Measurements from ENCODE around the gene PFDN5. TPM values are rescaled to one million over a fixed set of nuclear protein-coding genes. Genes with fewer than 3 reads are reported as not detected.

Gene PFDN5
- total RNA-seq, 1 experiment from 2014 or later: 387 TPM

- DNase-seq: no peak
- H3K4me3 ChIP-seq (ENCODE audit: low read length): no peak overlapping the region
- peaks cover 2% of the 10 kb centered on the region for H3K36me3 ChIP-seq (ENCODE audit: insufficient read depth, low read length)
- H3K4me2 ChIP-seq (ENCODE audit: low read depth, low read length, poor library complexity, severe bottlenecking): no peak overlapping the region
- no peak overlapping the region for H3K9ac ChIP-seq (ENCODE audit: low read length)
- H2AFZ ChIP-seq (ENCODE audit: low read length): no peak overlapping the region
- H3K79me2 ChIP-seq (ENCODE audit: low read length): peaks cover 2% of the 10 kb centered on the region; the same call in 1 of the 2 replicates
- H3K4me1 ChIP-seq (ENCODE audit: low read length): peaks cover 23% of the 10 kb centered on the region
- H4K20me1 ChIP-seq (ENCODE audit: insufficient read depth, low read depth, low read length): no peaks in the 10 kb centered on the region
- no peaks in the 10 kb centered on the region for H3K9me3 ChIP-seq (ENCODE audit: low read length)
- no peaks in the 10 kb centered on the region for H3K9me2 ChIP-seq (replicated peaks; ENCODE audit: insufficient read depth, low read length)
- no peak overlapping the region for H3K27ac ChIP-seq (ENCODE audit: low read length)
- H3K27me3 ChIP-seq (ENCODE audit: low read length): no peaks in the 10 kb centered on the region
Observed at GRCh38 chr12:53258541-53259539, 36.5 kb upstream of the PFDN5 start.

GRCh38 chr12:53259891-53260290 is 35.5 kb upstream of the PFDN5 start:
- Histone ChIP-seq H3K27me3 (ENCODE audit: low read length) (no peaks in the 10 kb centered on the region), H3K4me1 (ENCODE audit: low read length) (peaks cover 21% of the 10 kb centered on the region), H3K4me2 (ENCODE audit: low read depth, low read length, poor library complexity, severe bottlenecking) (no peak overlapping the region), H3K9ac (ENCODE audit: low read length) (no peak overlapping the region), H3K79me2 (ENCODE audit: low read length) (no peaks in the 10 kb centered on the region), H3K9me3 (ENCODE audit: low read length) (no peaks in the 10 kb centered on the region), H3K36me3 (ENCODE audit: insufficient read depth, low read length) (no peaks in the 10 kb centered on the region), H3K9me2 (replicated peaks; ENCODE audit: insufficient read depth, low read length) (no peaks in the 10 kb centered on the region), H3K4me3 (ENCODE audit: low read length) (no peak overlapping the region), H4K20me1 (ENCODE audit: insufficient read depth, low read depth, low read length) (no peaks in the 10 kb centered on the region), H3K27ac (ENCODE audit: low read length) (no peak overlapping the region), H2AFZ (ENCODE audit: low read length) (no peak overlapping the region)
- DNase-seq: no peak

- Histone ChIP-seq H3K36me3 (ENCODE audit: insufficient read depth, low read length) (peaks cover 4% of the 10 kb centered on the region; the same call in 1 of the 2 replicates), H3K27me3 (ENCODE audit: low read length) (no peaks in the 10 kb centered on the region), H3K27ac (ENCODE audit: low read length) (no peak overlapping the region), H3K79me2 (ENCODE audit: low read length) (peaks cover 26% of the 10 kb centered on the region), H3K4me2 (ENCODE audit: low read depth, low read length, poor library complexity, severe bottlenecking) (no peak overlapping the region), H2AFZ (ENCODE audit: low read length) (no peak overlapping the region), H3K4me1 (ENCODE audit: low read length) (peaks cover 24% of the 10 kb centered on the region), H3K9me2 (replicated peaks; ENCODE audit: insufficient read depth, low read length) (no peaks in the 10 kb centered on the region), H4K20me1 (ENCODE audit: insufficient read depth, low read depth, low read length) (no peaks in the 10 kb centered on the region), H3K4me3 (ENCODE audit: low read length) (no peak overlapping the region), H3K9me3 (ENCODE audit: low read length) (no peaks in the 10 kb centered on the region), H3K9ac (ENCODE audit: low read length) (no peak overlapping the region)
- DNase-seq: no peak
Observed at GRCh38 chr12:53265783-53266182, 29.6 kb upstream of the PFDN5 start.

GRCh38 chr12:53267306-53267998 is 27.9 kb upstream of the PFDN5 start:
- H3K4me3 ChIP-seq (ENCODE audit: low read length): peak overlapping the region; percentile 87
- H3K27me3 ChIP-seq (ENCODE audit: low read length): no peaks in the 10 kb centered on the region
- H4K20me1 ChIP-seq (ENCODE audit: insufficient read depth, low read depth, low read length): no peaks in the 10 kb centered on the region
- H3K9me3 ChIP-seq (ENCODE audit: low read length): no peaks in the 10 kb centered on the region
- H3K36me3 ChIP-seq (ENCODE audit: insufficient read depth, low read length): peaks cover 4% of the 10 kb centered on the region; the same call in 1 of the 2 replicates
- H3K27ac ChIP-seq (ENCODE audit: low read length): no peak overlapping the region
- H3K4me2 ChIP-seq (ENCODE audit: low read depth, low read length, poor library complexity, severe bottlenecking): peak overlapping the region; percentile 67
- H3K79me2 ChIP-seq (ENCODE audit: low read length): peaks cover 26% of the 10 kb centered on the region
- DNase-seq: peak; percentile 49
- H3K9me2 ChIP-seq (replicated peaks; ENCODE audit: insufficient read depth, low read length): no peaks in the 10 kb centered on the region
- peaks cover 24% of the 10 kb centered on the region for H3K4me1 ChIP-seq (ENCODE audit: low read length)
- H2AFZ ChIP-seq (ENCODE audit: low read length): peak overlapping the region; percentile 69
- H3K9ac ChIP-seq (ENCODE audit: low read length): peak overlapping the region; percentile 82

DNA sequence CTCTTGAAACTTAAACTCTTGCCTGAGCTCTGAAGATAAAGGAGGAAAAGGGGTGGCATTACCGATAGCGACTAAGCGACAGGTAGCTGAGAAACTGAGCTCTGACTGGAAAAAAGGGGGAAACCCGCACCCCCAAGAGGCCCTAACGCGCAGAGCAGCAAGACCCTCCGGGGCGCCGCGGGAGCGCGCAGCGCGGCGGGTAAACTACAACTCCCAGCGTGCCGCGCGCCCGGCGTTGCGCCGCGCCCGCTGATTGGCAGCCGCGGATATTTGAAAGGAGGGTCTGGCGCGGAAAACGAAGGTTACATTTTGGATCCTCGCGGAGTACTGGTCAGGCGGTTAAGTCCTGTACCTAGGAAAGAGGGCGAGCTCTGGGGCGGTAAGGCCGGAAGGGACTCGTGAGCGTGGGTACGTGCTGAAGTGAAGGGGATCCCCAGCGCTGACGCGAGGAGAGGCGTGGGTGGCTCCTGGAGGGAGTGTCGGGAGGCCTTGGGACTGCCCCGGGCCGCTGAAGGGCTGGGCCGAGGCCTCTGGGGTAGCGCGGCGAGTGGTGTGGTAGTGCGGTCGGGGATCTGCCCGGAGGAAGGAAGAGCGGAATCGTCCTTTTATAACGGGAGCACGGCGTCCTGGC is 27.2 kb upstream of the PFDN5 start, which contains the start of gene ESPL1:
Gene ESPL1, plus strand, starts transcription at position 301 of the 631 bp plus-strand sequence. CDS start 468 bp downstream, outside the sequence.
- H3K79me2 ChIP-seq (ENCODE audit: low read length): peaks cover 26% of the 10 kb centered on the region
- peaks cover 4% of the 10 kb centered on the region; the same call in 1 of the 2 replicates for H3K36me3 ChIP-seq (ENCODE audit: insufficient read depth, low read length)
- no peaks in the 10 kb centered on the region for H3K9me3 ChIP-seq (ENCODE audit: low read length)
- peak within 1 kb of the TSS; percentile 67 for H3K4me2 ChIP-seq (ENCODE audit: low read depth, low read length, poor library complexity, severe bottlenecking)
- peak within 1 kb of the TSS; percentile 21; the same call in 1 of the 2 replicates for H3K27ac ChIP-seq (ENCODE audit: low read length)
- peak; percentile 94 for DNase-seq
- no peaks in the 10 kb centered on the region for H3K9me2 ChIP-seq (replicated peaks; ENCODE audit: insufficient read depth, low read length)
- H3K4me3 ChIP-seq (ENCODE audit: low read length): peak within 1 kb of the TSS; percentile 87
- H2AFZ ChIP-seq (ENCODE audit: low read length): peak within 1 kb of the TSS; percentile 69
- no peaks in the 10 kb centered on the region for H4K20me1 ChIP-seq (ENCODE audit: insufficient read depth, low read depth, low read length)
- peaks cover 24% of the 10 kb centered on the region for H3K4me1 ChIP-seq (ENCODE audit: low read length)
- no peaks in the 10 kb centered on the region for H3K27me3 ChIP-seq (ENCODE audit: low read length)
- H3K9ac ChIP-seq (ENCODE audit: low read length): peak within 1 kb of the TSS; percentile 82

GRCh38 chr12:53268630-53269562 is 26.4 kb upstream of the PFDN5 start:
- Histone ChIP-seq H3K27me3 (ENCODE audit: low read length) (no peaks in the 10 kb centered on the region), H3K4me1 (ENCODE audit: low read length) (peaks cover 24% of the 10 kb centered on the region), H3K4me2 (ENCODE audit: low read depth, low read length, poor library complexity, severe bottlenecking) (peak overlapping the region; percentile 67), H3K27ac (ENCODE audit: low read length) (peak overlapping the region; percentile 21; the same call in 1 of the 2 replicates), H3K4me3 (ENCODE audit: low read length) (peak overlapping the region; percentile 87), H3K9me3 (ENCODE audit: low read length) (no peaks in the 10 kb centered on the region), H3K79me2 (ENCODE audit: low read length) (peaks cover 26% of the 10 kb centered on the region), H2AFZ (ENCODE audit: low read length) (peak overlapping the region; percentile 69), H3K9me2 (replicated peaks; ENCODE audit: insufficient read depth, low read length) (no peaks in the 10 kb centered on the region), H3K9ac (ENCODE audit: low read length) (peak overlapping the region; percentile 82), H3K36me3 (ENCODE audit: insufficient read depth, low read length) (peaks cover 4% of the 10 kb centered on the region; the same call in 1 of the 2 replicates), H4K20me1 (ENCODE audit: insufficient read depth, low read depth, low read length) (no peaks in the 10 kb centered on the region)
- DNase-seq: no peak

DNA sequence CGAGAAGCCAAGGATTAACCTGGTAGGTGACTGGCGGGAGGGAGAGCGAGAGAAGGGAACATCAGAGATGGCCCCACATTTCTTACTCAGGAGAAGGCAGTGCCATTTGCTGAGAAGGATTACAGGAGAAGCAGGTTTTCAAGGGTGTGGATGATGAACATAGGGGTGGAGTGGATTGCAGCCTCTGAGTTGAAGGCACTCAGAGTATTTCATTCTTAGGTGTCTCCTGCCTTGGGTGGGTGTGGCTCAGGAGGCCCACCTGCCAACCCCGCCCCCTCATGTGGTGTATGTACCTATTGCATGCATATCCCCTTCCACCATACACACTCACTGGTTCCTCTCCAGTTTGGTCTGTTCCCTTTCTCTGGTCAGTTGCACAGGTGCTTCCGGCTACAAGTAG is 20.9 kb upstream of the PFDN5 start:
- Histone ChIP-seq H3K79me2 (ENCODE audit: low read length) (peaks cover 12% of the 10 kb centered on the region), H3K4me1 (ENCODE audit: low read length) (peaks cover 9% of the 10 kb centered on the region), H3K27ac (ENCODE audit: low read length) (no peak overlapping the region), H3K36me3 (ENCODE audit: insufficient read depth, low read length) (peaks cover 16% of the 10 kb centered on the region), H4K20me1 (ENCODE audit: insufficient read depth, low read depth, low read length) (no peaks in the 10 kb centered on the region), H2AFZ (ENCODE audit: low read length) (no peak overlapping the region), H3K27me3 (ENCODE audit: low read length) (no peaks in the 10 kb centered on the region), H3K9ac (ENCODE audit: low read length) (no peak overlapping the region), H3K9me3 (ENCODE audit: low read length) (no peaks in the 10 kb centered on the region), H3K9me2 (replicated peaks; ENCODE audit: insufficient read depth, low read length) (no peaks in the 10 kb centered on the region), H3K4me2 (ENCODE audit: low read depth, low read length, poor library complexity, severe bottlenecking) (no peak overlapping the region), H3K4me3 (ENCODE audit: low read length) (no peak overlapping the region)
- DNase-seq: no peak

Data from Karpas-422 (cell line).